Activated B cell treated with CpG ODN at 0.5 μM for 24 hours (primary cell): ENCODE measurements around the gene CEP19. TPM values are rescaled to one million over a fixed set of nuclear protein-coding genes. Genes with fewer than 3 reads are reported as not detected.

Experiments
- ATAC-seq: fragments of 200-7000 bp; cut with Tn5 transposase; one replicate; pipeline ENCODE4 v1.10.0; 2021; ENCODE audit warnings: low read depth, mild to moderate bottlenecking, moderate library complexity
- CTCF ChIA-PET: fragments of 350-600 bp; sonication (Branson Sonifier 250); formaldehyde crosslinking; loops from one replicate; lab custom pipeline; 2021; ENCODE audit warnings: antibody characterized with exemption; lab: Charles Lee
- POLR2A ChIA-PET: fragments of 350-600 bp; sonication (Branson Sonifier 250); formaldehyde crosslinking; loops from one replicate; lab custom pipeline; 2021; ENCODE audit warnings: antibody characterized with exemption; lab: Charles Lee
- DNase-seq: peaks from one replicate; pipeline ENCODE4 v3.0.0; 2022
- H3K27ac Mint-ChIP-seq: one replicate; pipeline ENCODE4 v1.8.0; 2020; ENCODE audit warnings: mixed read lengths
- H3K27me3 Mint-ChIP-seq: one replicate; pipeline ENCODE4 v1.8.0; 2021; ENCODE audit warnings: mixed read lengths
- H3K36me3 Mint-ChIP-seq: one replicate; pipeline ENCODE4 v1.8.0; 2021; ENCODE audit warnings: low read depth, mixed read lengths
- H3K4me1 Mint-ChIP-seq: one replicate; pipeline ENCODE4 v1.8.0; 2021; ENCODE audit warnings: mixed read lengths
- H3K4me3 Mint-ChIP-seq: one replicate; pipeline ENCODE4 v1.8.0; 2020; ENCODE audit warnings: mild to moderate bottlenecking, mixed read lengths
- H3K9me3 Mint-ChIP-seq: one replicate; pipeline ENCODE4 v1.8.0; 2020; ENCODE audit warnings: mixed read lengths
- CTCF ChIP-seq: fragments of 200-600 bp; IDR thresholded peaks from one replicate; pipeline ENCODE4 v1.8.0; 2022; ENCODE audit warnings: antibody characterized with exemption, mild to moderate bottlenecking
- intact Hi-C: fragments of 100-400 bp; cut with micrococcal nuclease; formaldehyde crosslinking; loops from one replicate; pipeline ENCODE4 v1.15.1; 2024
- total RNA-seq: library from RNA; stranded (reverse); gene quantifications from 2 replicates; pipeline ENCODE4 v1.2.3, GENCODE V29; 2022

Gene CEP19
- total RNA-seq, 1 donor from 2014 or later: 4.1 TPM

GRCh38 chr3:196684548-196685407 is 27.3 kb downstream of the CEP19 start:
- Mint-ChIP-seq H3K36me3 (no peaks in the 10 kb centered on the region), H3K9me3 (peaks cover 3% of the 10 kb centered on the region), H3K27ac (peak overlapping the region; percentile 60), H3K27me3 (no peaks in the 10 kb centered on the region), H3K4me3 (peak overlapping the region; percentile 66), H3K4me1 (peaks cover 30% of the 10 kb centered on the region)
- peak; percentile 90 for ATAC-seq
- peak; percentile 81 for TF ChIP-seq CTCF
- ChIA-PET CTCF (interaction anchor here (0.6 to 11.5 kb wide), 10 partner anchors 8 to 156 kb away, joined by 3 to 258 read pairs (median 4); partner anchors contain the start of gene NRROS), POLR2A (interaction anchor here (0.6 to 2.5 kb wide), 16 partner anchors 25 to 537 kb away, joined by 3 to 22 read pairs (median 6); partner anchors contain the start of genes CEP19, NRROS, PAK2 and PIGX)
- DNase-seq: peak; percentile 49
- intact Hi-C loops: loop anchor here (1.0 to 5.0 kb wide), 7 partner anchors 13 to 432 kb away; partner anchors contain the start of genes CEP19 and PIGX

- peaks cover 13% of the 10 kb centered on the region for H3K4me1 Mint-ChIP-seq
- no peak for TF ChIP-seq CTCF
- intact Hi-C loops: no loop called here
- H3K27ac Mint-ChIP-seq: no peak overlapping the region
- DNase-seq: no peak
- ChIA-PET POLR2A (interaction anchor here (1.2 kb wide), 1 partner anchor 34 kb away, joined by 3 read pairs; the partner anchor contains the start of genes CEP19 and PIGX), CTCF (interaction anchor here (1.4 to 1.6 kb wide), 2 partner anchors 46 to 69 kb away, joined by 4 to 10 read pairs; no protein-coding TSS in a partner anchor)
- ATAC-seq: no peak
- H3K4me3 Mint-ChIP-seq: no peak overlapping the region
- H3K9me3 Mint-ChIP-seq: peaks cover 1% of the 10 kb centered on the region
- no peaks in the 10 kb centered on the region for H3K27me3 Mint-ChIP-seq
- H3K36me3 Mint-ChIP-seq: peaks cover 7% of the 10 kb centered on the region
These were observed 34.1 kb downstream of the CEP19 start for GRCh38 chr3:196677931-196678330.

- DNase-seq (no peak), ATAC-seq (no peak)
- CTCF ChIA-PET: interaction anchor here (0.9 to 1.6 kb wide), 4 partner anchors 8 to 68 kb away, joined by 3 to 10 read pairs (median 4); no protein-coding TSS in a partner anchor
- Mint-ChIP-seq H3K4me3 (no peak overlapping the region), H3K36me3 (peaks cover 7% of the 10 kb centered on the region), H3K9me3 (no peaks in the 10 kb centered on the region), H3K27ac (no peak overlapping the region), H3K27me3 (no peaks in the 10 kb centered on the region), H3K4me1 (peaks cover 13% of the 10 kb centered on the region)
- intact Hi-C loops: no loop called here
- TF ChIP-seq CTCF: no peak
- POLR2A ChIA-PET: interaction anchor here (0.7 to 1.2 kb wide), 3 partner anchors 17 to 45 kb away, joined by 3 read pairs; partner anchors contain the start of genes CEP19 and PIGX
These were observed 34.7 kb downstream of the CEP19 start for GRCh38 chr3:196677353-196677752.

- Mint-ChIP-seq H3K27me3 (no peaks in the 10 kb centered on the region), H3K36me3 (peaks cover 8% of the 10 kb centered on the region), H3K4me1 (peaks cover 42% of the 10 kb centered on the region), H3K27ac (no peak overlapping the region), H3K4me3 (no peak overlapping the region), H3K9me3 (no peaks in the 10 kb centered on the region)
- ATAC-seq (no peak), DNase-seq (no peak)
- ChIA-PET POLR2A (no interaction called here), CTCF (no interaction called here)
- no peak for TF ChIP-seq CTCF
- intact Hi-C loops: no loop called here
These were observed 38.4 kb downstream of the CEP19 start for GRCh38 chr3:196673632-196674031.

- intact Hi-C loops: no loop called here
These were observed 41.7 kb downstream of the CEP19 start for GRCh38 chr3:196670339-196670738.

More at GRCh38 chr3:196670339-196670738, 41.7 kb downstream of the CEP19 start:
- ATAC-seq (peak; percentile 68), DNase-seq (no peak)
- Mint-ChIP-seq H3K36me3 (peaks cover 18% of the 10 kb centered on the region), H3K27me3 (no peaks in the 10 kb centered on the region), H3K4me1 (peaks cover 51% of the 10 kb centered on the region), H3K4me3 (peak overlapping the region; percentile 77), H3K9me3 (no peaks in the 10 kb centered on the region), H3K27ac (peak overlapping the region; percentile 90)
- ChIA-PET POLR2A (interaction anchor here (0.6 to 1.8 kb wide), 8 partner anchors 9 to 104 kb away, joined by 3 to 7 read pairs (median 3); no protein-coding TSS in a partner anchor), CTCF (interaction anchor here (0.7 kb wide), 1 partner anchor 60 kb away, joined by 3 read pairs; no protein-coding TSS in a partner anchor)
- no peak for TF ChIP-seq CTCF
